Activated CD4-positive, alpha-beta T cell treated with anti-CD3 and anti-CD28 coated beads for 36 hours (primary cell): Measurements from ENCODE around the gene HOXB13. TPM values are rescaled to one million over a fixed set of nuclear protein-coding genes. Genes with fewer than 3 reads are reported as not detected.

Source experiments
- microRNA-seq: library from miRNA; unstranded; fragments of <30 nt; microRNA quantifications from one replicate; pipeline ENCODE4 v1.2.0, GENCODE V29; 2021; ENCODE audit warnings: borderline replicate concordance
- total RNA-seq, 2 experiments: library from RNA; stranded (reverse); gene quantifications; one replicate each; pipeline ENCODE4 v1.2.3, GENCODE V29; 2021

Gene HOXB13
- total RNA-seq, 2 experiments from 2014 or later: not detected

Small RNAs within 50 kb of the gene (microRNA-seq; reads per million reads assigned to microRNA genes)
- gene MIR3185: not detected

Other genes with a start within 250 kb of the HOXB13 start
- gene HOXB1, start 197.7 kb downstream of the HOXB13 start, total RNA-seq: not detected
- 1 to 10 TPM; 2.8 to 3.3 TPM for gene HOXB2, start 183.6 kb downstream of the HOXB13 start, total RNA-seq
- 1 to 10 TPM in 1 of 2 experiments, under 1 TPM in 1; 0.66 to 1.1 TPM for gene HOXB4, start 150.4 kb downstream of the HOXB13 start, total RNA-seq
- gene HOXB3, start 138.5 kb downstream of the HOXB13 start, total RNA-seq: 1 to 10 TPM in 1 of 2 experiments, under 1 TPM in 1; 0.47 to 1.2 TPM
- gene HOXB5, start 135.0 kb downstream of the HOXB13 start, total RNA-seq: not detected
- not detected for gene HOXB6, start 123.8 kb downstream of the HOXB13 start, total RNA-seq
- gene HOXB7, start 117.7 kb downstream of the HOXB13 start, total RNA-seq: under 1 TPM; 0.25 to 0.30 TPM
- not detected for gene HOXB8, start 113.5 kb downstream of the HOXB13 start, total RNA-seq
- gene HOXB9, start 102.4 kb downstream of the HOXB13 start, total RNA-seq: 1 to 10 TPM; 1.9 to 2.5 TPM
- gene PRAC1, start 6.2 kb downstream of the HOXB13 start, total RNA-seq: not detected
- gene PRAC2, start 5.6 kb downstream of the HOXB13 start, total RNA-seq: not detected
- not detected for gene TTLL6, start 88.5 kb upstream of the HOXB13 start, total RNA-seq
- 100 to 1,000 TPM in 1 of 2 experiments, 10 to 100 TPM in 1; 66.7 to 102 TPM for gene CALCOCO2, start 102.3 kb upstream of the HOXB13 start, total RNA-seq
- 100 to 1,000 TPM; 102 to 124 TPM for gene ATP5MC1, start 164.0 kb upstream of the HOXB13 start, total RNA-seq
- gene UBE2Z, start 179.7 kb upstream of the HOXB13 start, total RNA-seq: 100 to 1,000 TPM; 104 TPM
- gene SNF8, start 216.1 kb upstream of the HOXB13 start, total RNA-seq: 10 to 100 TPM; 59.5 to 94.0 TPM
- gene GIP, start 239.8 kb upstream of the HOXB13 start, total RNA-seq: not detected